Left kidney (tissue), 2 donors: Measurements from ENCODE around the gene PJVK. TPM values are rescaled to one million over a fixed set of nuclear protein-coding genes. Genes with fewer than 3 reads are reported as not detected.
"Not testable (repeated sequence)": the region's sequence is repeated elsewhere in the genome, so short reads cannot be mapped to it uniquely, and the experiment has no call there.

Experiments
- DNase-seq: peaks from one replicate; pipeline ENCODE4 v3.0.0-alpha.2; 2013
- polyA plus RNA-seq: library from polyadenylated mRNA; unstranded; fragments of 120-200 nt; gene quantifications from one replicate; pipeline ENCODE4 v1.2.1, GENCODE V29; 2013; ENCODE audit not compliant: insufficient read length

Gene PJVK
- polyA plus RNA-seq, 1 donor, result 19.3 TPM

- DNase-seq, result no peak
Measured at GRCh38 chr2:178429336-178429735, 21.8 kb upstream of the PJVK start.

GRCh38 chr2:178436662-178437061, 14.5 kb upstream of the PJVK start:
- no peak for DNase-seq

DNA sequence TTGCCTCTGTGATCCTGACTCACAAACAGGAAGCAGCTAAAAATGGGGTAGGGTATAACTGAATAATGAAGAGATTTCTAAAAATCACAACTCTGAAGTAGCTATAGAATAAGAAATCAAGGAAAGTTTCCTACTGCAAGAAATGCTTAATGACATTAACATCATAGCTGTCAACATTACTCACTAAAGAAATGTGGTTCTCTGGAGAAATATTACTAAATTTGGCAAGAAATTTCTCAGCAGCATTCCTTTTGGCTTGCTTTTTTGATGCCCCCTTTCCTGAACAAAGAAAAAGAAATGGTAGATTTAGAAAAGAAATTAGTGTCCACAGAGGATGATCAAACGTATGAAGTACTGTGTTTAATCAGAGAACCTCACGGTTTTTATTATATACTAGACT, 9.8 kb upstream of the PJVK start:
- DNase-seq, result no peak

- no peak for DNase-seq
Measured at GRCh38 chr2:178448968-178449661, 2.1 kb upstream of the PJVK start.

DNA sequence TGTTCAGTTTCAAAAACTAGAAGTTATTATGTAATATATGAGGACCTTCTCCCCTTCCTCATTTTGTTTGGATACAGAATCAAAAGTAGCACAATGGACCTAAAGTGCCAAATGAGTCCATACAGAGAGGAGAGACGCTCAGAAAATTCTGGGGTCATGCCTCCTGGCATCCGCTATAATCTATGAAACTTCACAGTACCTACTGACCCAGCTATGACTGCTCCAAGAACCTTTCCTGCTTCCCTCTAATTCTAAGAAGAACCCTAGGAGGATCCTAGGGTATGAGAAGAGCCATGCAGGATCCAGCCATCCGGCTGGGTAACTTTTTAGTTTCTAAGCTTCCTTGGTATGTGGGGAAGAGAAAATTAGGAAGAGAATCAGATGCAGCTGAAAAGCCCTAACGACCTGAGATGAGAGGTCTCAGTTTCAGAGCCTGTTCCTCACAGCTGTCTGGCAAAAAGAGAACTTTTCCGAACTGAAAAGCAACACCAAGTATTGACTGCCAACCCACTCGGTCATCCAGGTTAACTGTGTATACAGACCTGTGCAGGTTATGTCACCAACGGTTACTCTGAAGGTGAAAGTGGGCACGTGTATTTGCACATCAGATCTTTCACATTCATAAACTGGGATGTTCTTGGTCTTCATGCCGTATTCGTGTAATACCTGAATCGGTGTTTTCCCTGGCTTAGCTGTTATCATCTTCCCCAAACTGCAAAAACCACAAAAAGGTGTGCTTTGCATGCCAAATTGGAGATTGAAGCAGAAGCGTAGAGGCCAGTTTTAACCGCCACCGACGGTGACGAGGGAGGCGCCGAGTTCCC, 1.3 kb upstream of the PJVK start:
- DNase-seq, result peak; percentile 15

GRCh38 chr2:178450524-178450773, 729 bp upstream of the PJVK start:
- no peak for DNase-seq

- DNase-seq, result no peak
Measured at GRCh38 chr2:178452334-178452733, 1.2 kb downstream of the PJVK start.

DNA sequence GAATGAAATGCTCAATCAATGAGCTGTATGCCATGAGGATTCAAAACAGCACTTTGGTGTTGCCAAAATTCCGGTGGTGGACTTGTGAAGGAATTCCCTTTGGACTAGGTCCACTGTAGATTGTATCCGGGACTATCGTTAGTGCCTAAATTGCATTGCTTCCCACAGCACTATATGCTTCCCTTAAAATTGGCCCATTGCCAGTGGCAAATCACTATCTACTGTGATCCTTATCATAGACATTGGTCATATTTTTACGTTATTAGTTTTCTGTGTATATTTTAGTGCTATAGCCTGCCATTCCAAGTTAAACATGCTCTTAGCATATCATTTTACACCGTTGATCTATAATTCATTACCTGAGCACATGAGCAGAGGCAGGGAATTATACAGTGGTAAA, 1.7 kb downstream of the PJVK start:
- DNase-seq, result no peak

- DNase-seq, result no peak
Measured at GRCh38 chr2:178455947-178456346, 4.8 kb downstream of the PJVK start.

GRCh38 chr2:178457390-178457886, 6.3 kb downstream of the PJVK start:
- no peak for DNase-seq

DNA sequence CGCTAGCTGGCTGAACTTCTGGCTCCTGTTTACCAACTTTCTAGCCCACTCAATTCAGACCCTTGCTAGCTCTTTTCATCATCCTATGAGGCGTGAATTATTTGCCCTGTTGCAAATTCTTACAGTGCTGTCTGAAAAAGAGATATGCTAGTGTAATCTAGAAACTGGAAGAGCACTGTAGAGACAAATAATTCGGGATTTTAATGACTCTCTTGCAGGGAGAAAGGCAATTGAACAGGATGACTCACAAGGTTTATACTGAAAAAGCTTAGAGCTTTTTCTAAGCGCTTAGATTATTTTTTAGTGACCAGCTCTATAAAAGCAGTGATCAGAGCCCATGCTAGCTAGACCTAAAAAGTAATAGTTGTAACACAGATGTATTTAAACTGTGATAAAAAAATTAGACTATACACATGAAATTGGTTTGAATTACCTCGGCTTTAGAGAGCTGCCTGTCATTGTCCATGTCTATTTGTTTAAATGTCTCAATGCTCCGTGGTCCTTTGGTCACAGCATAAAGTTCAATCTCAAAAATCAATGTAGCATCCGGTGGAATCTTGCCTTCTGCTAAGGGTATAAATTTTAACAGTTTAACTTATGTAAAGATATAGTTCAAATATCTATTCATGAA, 18.2 kb downstream of the PJVK start:
- DNase-seq, result no peak

DNA sequence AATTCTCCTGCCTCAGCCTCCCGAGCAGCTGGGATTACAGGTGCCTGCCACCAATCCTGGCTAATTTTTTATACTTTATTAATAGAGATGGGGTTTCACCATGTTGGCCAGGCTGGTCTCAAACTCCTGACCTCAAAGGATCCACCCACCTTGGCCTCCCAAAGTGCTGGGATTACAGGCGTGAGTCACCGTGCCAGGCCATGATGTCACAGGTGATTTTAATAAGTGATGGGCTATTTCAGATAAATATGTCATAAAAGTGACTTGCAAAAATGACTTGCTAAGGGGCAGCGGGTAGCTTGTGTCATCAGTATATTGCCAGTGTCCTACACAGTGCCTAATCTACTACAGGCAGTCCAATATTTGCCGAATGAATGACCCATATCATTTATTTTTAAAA, 20.1 kb downstream of the PJVK start:
- not testable (repeated sequence) for DNase-seq

GRCh38 chr2:178473373-178473772, 22.2 kb downstream of the PJVK start:
- no peak for DNase-seq

- no peak for DNase-seq
Measured at GRCh38 chr2:178473931-178474330, 22.8 kb downstream of the PJVK start.

DNA sequence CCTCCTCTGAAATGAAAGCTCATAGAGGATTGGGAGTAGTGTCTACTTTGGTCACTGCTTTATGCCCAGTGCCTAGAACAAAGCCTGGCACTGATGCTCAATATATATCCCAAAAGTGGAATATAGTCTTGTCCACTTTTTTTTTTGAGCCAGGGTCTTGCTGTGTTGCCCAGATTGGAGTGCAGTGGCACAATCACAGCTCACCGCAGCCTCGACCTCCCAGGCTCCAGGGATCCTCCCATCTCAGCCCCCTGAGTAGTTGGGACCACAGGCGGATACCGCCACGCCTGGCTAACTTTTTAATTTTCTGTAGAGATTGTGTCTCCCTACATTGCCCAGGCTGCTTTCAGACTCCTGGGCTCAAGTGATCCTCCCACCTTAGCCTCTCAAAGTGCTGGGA, 23.4 kb downstream of the PJVK start:
- no peak for DNase-seq

GRCh38 chr2:178476477-178476876, 25.3 kb downstream of the PJVK start:
- DNase-seq, result no peak

- peak; percentile 46 for DNase-seq
Measured at GRCh38 chr2:178477443-178478129, 26.4 kb downstream of the PJVK start.

DNA sequence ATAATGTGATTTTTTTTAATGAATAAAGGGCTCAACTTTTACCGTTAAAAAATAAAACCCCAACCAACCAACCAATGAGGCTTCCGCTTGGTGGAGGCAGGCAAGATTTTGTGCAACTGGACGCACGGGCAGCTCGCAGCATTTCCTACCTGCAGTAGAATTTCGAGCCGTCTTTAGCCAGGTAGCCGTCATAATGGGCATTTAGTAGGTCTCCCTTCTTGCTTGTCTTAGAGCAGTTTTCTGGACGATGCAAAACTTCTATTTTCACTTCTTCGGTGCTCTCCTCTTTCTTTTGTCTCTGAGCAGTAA, 26.9 kb downstream of the PJVK start:
- peak; percentile 39 for DNase-seq

DNA sequence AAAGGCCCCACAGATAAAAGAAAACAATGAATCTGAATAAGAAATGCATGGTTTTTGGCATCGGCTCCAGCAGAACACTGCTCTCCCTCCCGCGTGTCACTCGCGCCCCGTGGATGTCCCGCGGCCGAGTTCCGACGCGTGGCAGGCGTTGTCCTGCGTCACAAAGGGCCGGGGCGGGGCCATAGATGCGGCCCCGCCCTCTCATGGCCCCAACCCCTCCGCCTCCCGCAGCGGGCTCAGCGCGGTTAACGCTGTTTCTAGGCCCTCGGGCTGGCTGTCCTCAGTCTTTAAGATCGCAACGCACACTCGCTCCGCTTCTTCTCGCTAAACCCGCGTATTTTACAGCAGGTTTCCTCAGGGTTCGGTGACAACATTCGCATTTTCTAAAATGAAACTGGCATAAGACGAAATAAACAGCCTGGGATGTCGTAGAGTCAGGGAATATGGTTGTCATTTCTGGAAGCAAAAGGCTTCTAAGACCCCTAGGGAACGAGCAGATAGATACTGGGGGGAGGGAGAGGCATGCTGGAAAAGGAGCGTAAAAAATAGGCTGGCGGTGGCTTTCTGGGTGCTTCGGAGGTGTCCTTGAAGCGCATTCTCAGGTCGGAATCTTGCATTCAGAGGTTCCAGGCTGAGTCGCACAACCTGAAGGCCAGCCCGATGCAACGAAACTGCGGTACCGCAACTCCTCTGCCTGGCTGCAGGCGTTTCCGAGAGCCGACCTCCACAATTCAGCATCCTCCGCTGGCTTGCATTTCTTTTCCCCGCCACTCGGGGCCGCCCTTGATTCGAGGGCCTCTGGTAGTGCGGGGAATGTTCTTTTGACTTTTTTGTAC, 27.5 kb downstream of the PJVK start, which contains the start of gene FKBP7:
Gene FKBP7, minus strand, starts transcription at position 162 of the 836 bp plus-strand sequence. Its CDS starts 101 bp downstream, at position 61.
- DNase-seq, result peak; percentile 89

DNA sequence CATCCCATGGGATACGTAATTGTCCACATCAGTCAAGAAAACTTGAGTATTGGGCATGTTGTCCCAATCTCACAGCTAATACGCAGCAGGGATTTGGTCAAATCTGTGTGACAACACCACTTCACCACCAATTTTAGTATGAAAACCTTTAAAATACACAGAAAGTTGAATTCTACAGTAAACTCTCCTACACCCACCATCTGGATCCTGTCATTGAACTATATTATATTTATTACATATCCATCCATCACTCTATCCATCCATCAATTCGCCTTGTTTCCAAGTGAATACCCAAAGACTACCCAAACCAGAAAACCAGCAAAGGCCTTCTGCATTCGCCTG, 28.1 kb downstream of the PJVK start:
- DNase-seq, result no peak

DNA sequence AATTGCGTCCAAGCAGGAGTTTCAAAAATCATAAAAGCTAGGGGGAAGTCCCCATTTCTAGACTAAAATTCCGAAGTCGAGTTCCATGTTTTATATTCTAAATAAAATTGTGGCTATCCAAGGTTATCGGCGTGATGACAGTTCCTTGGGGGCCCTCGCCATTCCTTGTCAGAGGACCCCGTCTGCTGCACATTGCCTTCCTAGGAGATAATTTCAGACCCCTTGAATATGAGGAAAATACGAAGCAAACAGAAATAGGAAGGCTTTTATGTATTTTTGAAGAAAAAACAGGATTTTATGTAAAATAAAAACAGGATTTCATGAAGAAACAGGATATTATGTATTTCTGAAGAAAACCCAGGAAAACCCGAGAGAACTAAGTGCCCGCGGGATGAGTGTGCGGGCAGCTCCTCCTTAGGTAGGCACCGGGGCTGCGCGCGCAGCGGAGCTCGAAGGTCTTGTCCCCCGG, 28.6 kb downstream of the PJVK start:
- DNase-seq, result peak; percentile 5
